SK-N-SH (cell line): ENCODE data around the gene TMSB10.

Experiments
- EP300 ChIP-seq, 2 experiments: IDR thresholded peaks; 2 replicates each; pipeline versions ENCODE4 v1.4.0 to v1.6.1; 2012; ENCODE audit warnings: borderline replicate concordance in 1 of 2, low read depth in 1 of 2, low read length in 1 of 2
- FOXM1 ChIP-seq: IDR thresholded peaks from 2 replicates; pipeline ENCODE4 v1.4.0; 2012; ENCODE audit warnings: low read depth, mild to moderate bottlenecking
- GABPA ChIP-seq: IDR thresholded peaks from 2 replicates; pipeline ENCODE4 v1.4.0; 2012; ENCODE audit warnings: low read depth, mild to moderate bottlenecking
- NFIC ChIP-seq: IDR thresholded peaks from 2 replicates; pipeline ENCODE4 v1.4.0; 2012; ENCODE audit warnings: borderline replicate concordance
- POLR2AphosphoS5 ChIP-seq: IDR thresholded peaks from 2 replicates; pipeline ENCODE4 v1.6.1; 2012; ENCODE audit warnings: low read depth, low read length
- YY1 ChIP-seq: IDR thresholded peaks from 2 replicates; pipeline ENCODE4 v1.4.0; 2012; ENCODE audit warnings: low read depth, mild to moderate bottlenecking
- TF ChIP-seq, protein P1 (sequence below): fragments of 200-600 bp; sonication (generic); IDR thresholded peaks from 2 replicates; pipeline ENCODE4 v1.6.1; 2017; ENCODE audit warnings: antibody characterized with exemption, mild to moderate bottlenecking, moderate library complexity
- TF ChIP-seq, protein P2 (sequence below): IDR thresholded peaks from 2 replicates; pipeline ENCODE4 v1.6.1; 2012; ENCODE audit warnings: mild to moderate bottlenecking, low read depth, low read length, moderate library complexity
- TF ChIP-seq, protein P3 (sequence below): IDR thresholded peaks from 2 replicates; pipeline ENCODE4; 2012

DNA sequence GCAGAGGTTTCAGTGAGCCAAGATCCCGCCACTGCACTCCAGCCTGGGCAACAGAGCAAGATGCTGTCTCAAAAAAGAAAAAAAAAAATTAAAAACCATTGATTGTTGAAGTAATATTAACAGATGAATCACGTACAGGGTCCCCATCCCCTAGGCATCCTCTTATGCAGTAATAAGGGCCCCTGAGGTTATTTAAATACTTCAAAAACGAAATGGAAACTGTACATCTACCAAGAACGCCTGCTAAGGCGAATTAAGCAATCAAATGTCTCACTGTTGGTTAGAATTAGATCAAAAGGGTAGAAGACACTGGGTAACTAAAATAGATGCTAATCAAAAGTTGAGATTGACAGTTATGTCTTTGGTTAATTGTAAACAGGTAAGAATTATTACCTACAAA lies 32.1 kb upstream of the TMSB10 start:
- TF ChIP-seq, protein P1, sequence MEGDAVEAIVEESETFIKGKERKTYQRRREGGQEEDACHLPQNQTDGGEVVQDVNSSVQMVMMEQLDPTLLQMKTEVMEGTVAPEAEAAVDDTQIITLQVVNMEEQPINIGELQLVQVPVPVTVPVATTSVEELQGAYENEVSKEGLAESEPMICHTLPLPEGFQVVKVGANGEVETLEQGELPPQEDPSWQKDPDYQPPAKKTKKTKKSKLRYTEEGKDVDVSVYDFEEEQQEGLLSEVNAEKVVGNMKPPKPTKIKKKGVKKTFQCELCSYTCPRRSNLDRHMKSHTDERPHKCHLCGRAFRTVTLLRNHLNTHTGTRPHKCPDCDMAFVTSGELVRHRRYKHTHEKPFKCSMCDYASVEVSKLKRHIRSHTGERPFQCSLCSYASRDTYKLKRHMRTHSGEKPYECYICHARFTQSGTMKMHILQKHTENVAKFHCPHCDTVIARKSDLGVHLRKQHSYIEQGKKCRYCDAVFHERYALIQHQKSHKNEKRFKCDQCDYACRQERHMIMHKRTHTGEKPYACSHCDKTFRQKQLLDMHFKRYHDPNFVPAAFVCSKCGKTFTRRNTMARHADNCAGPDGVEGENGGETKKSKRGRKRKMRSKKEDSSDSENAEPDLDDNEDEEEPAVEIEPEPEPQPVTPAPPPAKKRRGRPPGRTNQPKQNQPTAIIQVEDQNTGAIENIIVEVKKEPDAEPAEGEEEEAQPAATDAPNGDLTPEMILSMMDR, result no peak
- TF ChIP-seq FOXM1, result no peak
- TF ChIP-seq NFIC, result no peak
- TF ChIP-seq, protein P2, sequence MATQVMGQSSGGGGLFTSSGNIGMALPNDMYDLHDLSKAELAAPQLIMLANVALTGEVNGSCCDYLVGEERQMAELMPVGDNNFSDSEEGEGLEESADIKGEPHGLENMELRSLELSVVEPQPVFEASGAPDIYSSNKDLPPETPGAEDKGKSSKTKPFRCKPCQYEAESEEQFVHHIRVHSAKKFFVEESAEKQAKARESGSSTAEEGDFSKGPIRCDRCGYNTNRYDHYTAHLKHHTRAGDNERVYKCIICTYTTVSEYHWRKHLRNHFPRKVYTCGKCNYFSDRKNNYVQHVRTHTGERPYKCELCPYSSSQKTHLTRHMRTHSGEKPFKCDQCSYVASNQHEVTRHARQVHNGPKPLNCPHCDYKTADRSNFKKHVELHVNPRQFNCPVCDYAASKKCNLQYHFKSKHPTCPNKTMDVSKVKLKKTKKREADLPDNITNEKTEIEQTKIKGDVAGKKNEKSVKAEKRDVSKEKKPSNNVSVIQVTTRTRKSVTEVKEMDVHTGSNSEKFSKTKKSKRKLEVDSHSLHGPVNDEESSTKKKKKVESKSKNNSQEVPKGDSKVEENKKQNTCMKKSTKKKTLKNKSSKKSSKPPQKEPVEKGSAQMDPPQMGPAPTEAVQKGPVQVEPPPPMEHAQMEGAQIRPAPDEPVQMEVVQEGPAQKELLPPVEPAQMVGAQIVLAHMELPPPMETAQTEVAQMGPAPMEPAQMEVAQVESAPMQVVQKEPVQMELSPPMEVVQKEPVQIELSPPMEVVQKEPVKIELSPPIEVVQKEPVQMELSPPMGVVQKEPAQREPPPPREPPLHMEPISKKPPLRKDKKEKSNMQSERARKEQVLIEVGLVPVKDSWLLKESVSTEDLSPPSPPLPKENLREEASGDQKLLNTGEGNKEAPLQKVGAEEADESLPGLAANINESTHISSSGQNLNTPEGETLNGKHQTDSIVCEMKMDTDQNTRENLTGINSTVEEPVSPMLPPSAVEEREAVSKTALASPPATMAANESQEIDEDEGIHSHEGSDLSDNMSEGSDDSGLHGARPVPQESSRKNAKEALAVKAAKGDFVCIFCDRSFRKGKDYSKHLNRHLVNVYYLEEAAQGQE, result no peak
- no peak for TF ChIP-seq GABPA
- TF ChIP-seq EP300 (IDR thresholded peaks at IDR 0.05; ENCODE audit: borderline replicate concordance in 1 of 2, low read depth in 1 of 2, low read length in 1 of 2), result no peak
- no peak for TF ChIP-seq YY1
- no peak for TF ChIP-seq POLR2AphosphoS5
- TF ChIP-seq, protein P3, sequence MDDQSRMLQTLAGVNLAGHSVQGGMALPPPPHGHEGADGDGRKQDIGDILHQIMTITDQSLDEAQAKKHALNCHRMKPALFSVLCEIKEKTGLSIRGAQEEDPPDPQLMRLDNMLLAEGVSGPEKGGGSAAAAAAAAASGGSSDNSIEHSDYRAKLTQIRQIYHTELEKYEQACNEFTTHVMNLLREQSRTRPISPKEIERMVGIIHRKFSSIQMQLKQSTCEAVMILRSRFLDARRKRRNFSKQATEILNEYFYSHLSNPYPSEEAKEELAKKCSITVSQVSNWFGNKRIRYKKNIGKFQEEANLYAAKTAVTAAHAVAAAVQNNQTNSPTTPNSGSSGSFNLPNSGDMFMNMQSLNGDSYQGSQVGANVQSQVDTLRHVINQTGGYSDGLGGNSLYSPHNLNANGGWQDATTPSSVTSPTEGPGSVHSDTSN, result no peak
